Dedifferentiated amniotic fluid mesenchymal stem cell (primary cell): ENCODE results near the gene CYP39A1.
"Not testable (repeated sequence)": the region's sequence is repeated elsewhere in the genome, so short reads cannot be mapped to it uniquely, and the experiment has no call there.

Source experiments
- DNase-seq: peaks from one replicate; pipeline ENCODE4 v3.0.0-alpha.2; 2016; ENCODE audit errors: extremely low spot score

The CYP39A1 gene

GRCh38 chr6:46648869-46649492 lies 3.6 kb downstream of the CYP39A1 start:
- no peak for DNase-seq

DNA sequence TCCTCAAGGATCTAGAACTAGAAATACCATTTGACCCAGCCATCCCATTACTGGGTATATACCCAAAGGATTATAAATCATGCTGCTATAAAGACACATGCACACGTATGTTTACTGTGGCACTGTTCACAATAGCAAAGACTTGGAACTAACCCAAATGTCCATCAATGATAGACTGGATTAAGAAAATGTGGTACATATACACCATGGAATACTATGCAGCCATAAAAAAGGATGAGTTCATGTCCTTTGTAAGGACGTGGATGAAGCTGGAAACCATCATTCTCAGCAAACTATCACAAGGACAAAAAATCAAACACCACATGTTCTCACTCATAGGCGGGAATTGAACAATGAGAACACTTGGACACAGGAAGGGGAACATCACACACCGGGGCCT lies 4.5 kb downstream of the CYP39A1 start:
- not testable (repeated sequence) for DNase-seq

DNA sequence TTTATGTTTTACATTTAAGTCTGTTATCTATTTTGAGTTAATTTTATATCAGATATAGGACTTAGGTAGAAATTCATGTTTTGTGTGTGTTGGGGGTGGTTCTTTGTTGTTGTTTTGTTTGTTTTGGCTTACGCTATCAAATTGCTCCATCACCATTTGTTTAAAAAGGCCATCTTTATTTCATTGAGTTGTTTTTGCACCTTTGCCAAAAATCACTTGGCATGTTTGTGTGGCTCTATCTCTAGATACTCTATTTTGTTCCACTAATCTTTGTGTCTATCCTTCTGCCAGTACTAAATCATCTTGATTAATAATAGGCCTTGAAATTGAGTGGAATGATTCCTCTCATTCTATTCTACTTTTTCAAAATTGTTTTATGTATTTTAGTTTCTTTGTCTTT lies 7.4 kb downstream of the CYP39A1 start:
- DNase-seq: no peak

DNA sequence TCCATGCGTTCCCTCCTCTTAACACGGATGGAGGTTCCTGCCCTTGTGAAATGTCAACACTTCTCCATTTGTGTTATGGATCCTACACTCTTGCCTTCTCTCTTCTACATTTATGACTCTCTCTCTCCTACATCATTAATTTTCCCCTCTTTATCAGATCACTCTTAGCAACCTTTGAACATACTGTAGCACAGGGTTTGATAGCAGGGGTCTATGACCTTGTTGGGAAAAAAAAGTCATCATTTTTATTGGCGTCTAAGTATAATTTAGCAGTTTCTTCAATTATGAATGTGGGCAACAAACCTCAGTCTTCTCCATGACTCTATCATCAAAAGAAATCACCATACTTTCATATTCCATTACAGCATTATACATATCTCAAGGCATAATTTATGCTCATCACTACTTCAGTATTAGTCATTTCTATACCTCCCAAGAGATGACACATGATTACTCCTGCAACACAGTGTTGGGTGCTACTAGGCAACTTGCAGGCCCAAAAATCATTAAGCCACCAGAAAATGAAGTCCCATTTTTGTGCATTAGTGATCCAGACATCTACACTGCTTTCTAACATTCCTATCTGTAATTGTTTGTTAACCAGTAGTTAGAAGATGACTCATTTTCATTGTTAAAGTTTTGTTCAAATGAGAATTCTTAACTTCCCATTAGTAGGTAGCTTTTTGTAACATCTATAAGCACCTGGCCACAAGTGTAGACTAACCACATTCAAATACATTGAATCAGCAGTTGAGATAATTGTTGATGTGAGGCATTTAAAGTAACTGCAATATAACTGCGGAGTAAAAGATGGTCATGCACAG lies 9.5 kb downstream of the CYP39A1 start:
- DNase-seq: no peak

DNA sequence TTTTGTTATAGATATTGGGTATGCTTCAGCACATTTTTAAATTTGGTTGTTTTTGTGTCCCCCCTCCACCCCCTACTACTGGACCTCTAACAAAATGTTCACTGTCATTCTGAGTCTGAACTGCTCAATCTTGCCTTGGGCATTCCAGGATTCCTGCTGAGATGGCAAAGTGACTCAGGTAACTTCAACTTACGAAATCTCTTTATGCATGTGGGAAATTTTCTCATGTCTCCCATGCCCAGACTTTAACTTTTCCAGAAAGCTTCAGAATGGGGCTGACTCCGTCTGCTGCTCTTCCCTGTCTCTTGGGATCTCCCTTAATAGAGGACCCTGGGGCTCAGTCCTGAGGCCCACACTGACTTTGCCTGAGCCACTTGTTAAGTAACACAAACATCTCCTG lies 14.0 kb downstream of the CYP39A1 start:
- DNase-seq: no peak

- DNase-seq: no peak
Measured at GRCh38 chr6:46637933-46638332, 14.7 kb downstream of the CYP39A1 start.

- DNase-seq: peak; percentile 98
Measured at GRCh38 chr6:46637145-46637544, 15.5 kb downstream of the CYP39A1 start.

DNA sequence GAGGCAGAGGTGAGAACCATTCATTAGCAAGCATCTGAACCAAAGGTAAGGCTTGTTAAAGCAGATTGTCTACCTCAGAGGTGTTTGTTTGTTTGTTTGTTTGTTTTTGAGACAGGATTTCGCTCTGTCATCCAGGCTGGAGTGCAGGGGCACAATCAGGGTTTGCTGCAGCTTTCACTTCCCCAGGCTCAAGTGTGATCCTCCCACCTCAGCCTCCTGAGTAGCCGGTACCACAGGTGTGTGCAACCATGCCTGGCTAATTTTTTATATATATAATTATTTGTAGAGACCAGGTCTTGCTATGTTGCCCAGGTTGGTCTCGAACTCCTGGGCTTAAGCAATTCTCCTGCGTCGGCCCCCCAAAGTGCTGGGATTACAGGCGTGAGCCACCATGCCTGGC lies 17.2 kb downstream of the CYP39A1 start:
- DNase-seq: no peak

DNA sequence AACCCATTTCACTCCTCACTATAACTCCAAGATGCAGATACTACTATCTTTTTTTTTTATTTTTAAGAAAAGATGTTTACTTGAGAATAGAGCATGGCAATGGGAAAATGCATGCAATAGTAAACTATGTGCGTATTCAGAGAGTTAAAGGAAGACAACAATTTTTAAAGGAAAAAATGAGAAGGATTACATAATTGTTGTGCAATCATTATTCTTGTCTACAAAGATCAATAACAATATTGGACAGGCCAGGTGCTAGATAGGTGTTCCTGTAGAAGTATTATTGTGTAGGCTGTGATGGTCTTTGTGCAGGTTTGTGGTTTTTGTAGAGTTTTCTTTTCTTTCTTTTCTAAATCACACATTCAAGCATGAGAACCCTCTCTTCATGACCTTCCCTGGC lies 20.6 kb downstream of the CYP39A1 start:
- DNase-seq: no peak

- DNase-seq: no peak
Measured at GRCh38 chr6:46629691-46630090, 22.9 kb downstream of the CYP39A1 start.

DNA sequence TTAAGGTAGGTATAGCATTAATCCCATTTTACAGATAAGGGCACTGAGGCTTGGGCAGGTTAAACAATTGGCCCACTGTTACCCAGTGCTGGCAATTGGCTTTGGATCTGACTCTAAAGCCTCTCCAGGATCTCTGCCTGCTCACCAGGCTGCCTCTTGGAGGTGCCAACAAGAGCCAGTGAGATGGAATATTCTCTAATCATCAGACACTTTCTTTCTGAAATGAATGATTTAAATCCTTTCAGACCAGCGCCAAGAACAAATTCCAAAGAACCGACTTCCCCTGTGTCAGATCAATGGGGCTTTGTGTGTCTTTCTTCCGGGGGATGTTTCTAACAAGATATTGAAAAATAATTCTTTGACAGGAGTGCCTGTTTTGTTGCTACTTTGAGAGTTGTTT lies 23.6 kb downstream of the CYP39A1 start:
- DNase-seq: no peak

DNA sequence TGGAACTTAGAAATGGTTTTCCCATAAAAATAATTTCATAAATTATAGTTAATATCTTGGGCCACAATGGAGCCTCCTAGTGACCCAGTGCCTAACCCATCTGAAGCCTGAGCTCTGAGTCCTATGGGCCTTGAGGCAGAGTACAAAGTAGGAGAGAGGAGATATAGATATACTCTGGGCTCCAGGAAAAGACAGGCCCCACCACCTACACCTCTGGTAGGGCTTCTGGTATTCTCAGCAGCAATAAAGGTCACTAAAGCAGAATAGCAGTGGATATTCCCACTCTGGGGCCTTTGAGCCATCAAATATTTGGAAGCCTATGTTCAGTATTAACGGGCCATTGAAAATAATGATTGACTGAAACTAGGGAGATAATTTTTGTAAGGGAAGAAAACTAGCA lies 24.1 kb downstream of the CYP39A1 start:
- DNase-seq: no peak

DNA sequence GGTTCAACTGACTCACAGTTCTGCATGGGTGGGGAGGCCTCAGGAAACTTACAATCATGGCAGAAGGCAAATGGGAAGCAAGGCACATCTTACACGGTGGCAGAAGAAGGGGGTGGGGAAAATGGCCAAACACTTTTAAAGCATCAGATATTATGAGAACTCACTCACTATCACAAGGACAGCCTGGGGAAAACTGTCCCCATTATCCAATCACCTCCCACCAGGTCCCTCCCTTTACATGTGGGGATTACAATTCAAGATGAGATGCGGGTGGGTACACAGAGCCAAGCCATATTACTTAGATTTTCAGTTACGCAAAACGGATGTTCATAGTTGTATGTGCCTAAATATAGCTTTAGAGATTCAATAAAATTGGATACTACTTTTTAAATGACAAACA lies 25.6 kb downstream of the CYP39A1 start:
- no peak for DNase-seq

GRCh38 chr6:46626228-46626909 lies 26.2 kb downstream of the CYP39A1 start:
- peak; percentile 87 for DNase-seq

DNA sequence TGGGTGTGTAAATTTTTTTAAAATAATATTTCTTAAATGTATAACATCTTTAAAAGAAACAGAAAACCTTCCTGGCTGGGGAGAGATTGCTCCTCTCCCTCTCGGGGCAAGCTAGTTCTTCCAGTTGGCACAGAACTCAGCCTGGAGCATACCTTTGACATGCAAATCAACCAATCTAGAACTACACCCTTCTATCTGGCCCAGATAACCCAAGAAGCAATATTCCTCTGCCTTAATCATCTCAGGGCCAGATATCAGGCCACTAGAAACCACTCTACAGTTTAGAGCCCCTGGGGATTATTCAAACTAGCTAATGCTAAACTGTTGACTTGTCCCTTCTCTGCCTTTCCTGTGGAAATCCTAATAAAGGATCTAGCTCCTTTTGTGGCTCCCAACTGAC lies 33.9 kb downstream of the CYP39A1 start:
- no peak for DNase-seq

DNA sequence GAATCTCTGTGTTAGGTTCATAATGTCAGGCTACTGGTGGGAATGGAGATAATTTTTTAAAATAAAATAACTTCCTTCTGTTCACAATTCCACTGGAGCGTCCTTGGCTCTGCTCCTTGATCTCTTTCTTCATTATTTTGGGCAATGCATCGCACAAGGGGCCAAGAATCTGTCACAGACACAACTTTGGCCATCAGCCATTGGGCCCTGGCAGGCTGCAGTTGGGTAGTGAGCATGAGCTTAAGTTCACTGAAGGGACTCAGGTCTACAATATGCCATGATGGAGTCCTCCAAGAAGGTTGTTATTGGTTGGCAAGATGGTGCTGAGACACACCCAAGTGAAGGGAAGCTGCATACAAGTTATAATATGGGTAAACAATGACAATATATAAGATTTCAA lies 40.0 kb downstream of the CYP39A1 start:
- DNase-seq: no peak

DNA sequence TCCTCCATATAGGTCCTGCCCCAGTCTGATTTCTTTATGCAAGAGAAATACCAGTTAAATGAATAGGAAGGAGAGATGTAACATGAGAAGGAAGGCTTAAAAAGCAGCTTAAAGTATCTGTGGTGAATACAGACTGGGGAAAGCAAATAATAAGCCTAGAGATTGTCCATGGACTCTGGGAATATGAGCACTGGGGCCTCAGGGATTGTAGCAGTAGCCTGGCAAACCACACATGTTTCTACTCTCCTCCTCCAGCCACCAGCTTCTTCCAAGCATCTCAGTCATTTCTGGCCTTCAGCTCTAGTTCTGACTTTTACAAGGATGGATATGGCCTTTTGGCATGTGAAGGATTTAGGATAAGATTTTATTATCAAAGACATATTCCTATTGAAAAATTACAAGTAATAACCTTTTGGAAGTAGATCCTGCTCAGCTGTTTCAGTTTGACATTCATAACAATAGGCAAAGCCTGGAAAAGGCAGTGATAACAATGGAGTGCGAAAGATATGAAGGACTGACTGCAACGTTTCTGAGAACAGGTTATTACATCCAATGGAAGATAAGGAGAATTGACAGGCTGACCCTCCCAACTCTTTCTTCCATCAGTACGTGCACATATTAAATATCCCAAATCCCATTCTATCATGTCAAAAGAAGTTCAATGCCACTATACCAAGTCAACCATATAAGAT lies 41.6 kb downstream of the CYP39A1 start:
- peak; percentile 46 for DNase-seq

DNA sequence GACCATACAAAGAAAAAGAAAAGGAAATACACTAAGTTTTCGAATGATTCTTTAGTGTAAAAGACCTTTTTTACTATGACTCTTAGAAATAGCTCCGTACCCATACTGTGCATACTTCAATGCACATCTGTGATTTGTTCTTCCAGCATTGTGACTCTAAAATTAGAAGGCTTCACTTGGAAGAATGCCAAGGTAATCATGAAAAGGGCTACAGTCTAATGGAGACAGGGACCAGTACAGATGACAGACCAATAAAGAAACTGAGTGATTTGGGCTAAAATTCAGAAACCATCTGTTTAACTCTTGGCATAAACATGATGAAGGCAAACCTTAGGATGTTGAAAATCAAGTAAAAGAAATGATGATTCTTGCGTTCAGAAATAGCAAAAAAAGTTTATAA lies 46.3 kb downstream of the CYP39A1 start:
- DNase-seq: no peak

DNA sequence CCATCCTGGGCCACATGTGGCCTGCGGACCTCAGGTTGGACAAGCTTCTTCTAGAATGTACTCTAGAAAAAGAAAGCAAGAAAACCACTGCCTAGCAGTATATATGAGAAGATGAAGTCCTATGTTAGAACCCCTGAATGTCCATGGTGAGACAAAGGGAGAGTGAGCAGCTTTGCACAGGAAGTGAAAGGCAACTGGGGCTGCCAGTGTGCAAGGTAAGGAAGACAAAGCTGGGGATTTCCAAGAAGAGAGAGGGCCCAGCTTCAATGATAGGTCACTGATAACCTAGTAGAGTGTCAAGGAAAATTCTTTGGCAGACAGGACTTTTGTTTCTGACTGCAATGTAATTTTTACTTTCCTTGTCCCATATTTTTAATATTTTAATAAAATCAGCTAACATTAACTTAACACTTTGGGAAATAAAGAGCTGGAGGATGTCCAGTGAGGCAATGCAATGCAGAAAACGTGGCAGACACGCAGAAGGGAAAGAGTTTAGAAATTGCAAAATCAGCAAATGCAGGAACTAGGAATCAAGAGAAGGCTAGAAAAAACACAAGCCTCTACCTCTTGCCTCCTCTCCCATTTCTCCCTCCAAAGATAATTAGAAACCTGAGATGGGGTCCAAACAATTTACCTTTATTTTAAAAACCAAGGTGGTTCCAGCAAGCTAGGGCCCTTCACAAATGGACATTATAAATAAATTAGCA lies 47.4 kb downstream of the CYP39A1 start:
- DNase-seq: no peak

GRCh38 chr6:46598215-46598614 lies 54.4 kb downstream of the CYP39A1 start:
- DNase-seq: no peak

GRCh38 chr6:46592740-46593139 lies 59.9 kb downstream of the CYP39A1 start:
- no peak for DNase-seq

GRCh38 chr6:46592046-46592445 lies 60.6 kb downstream of the CYP39A1 start:
- DNase-seq: no peak
